ENCODE measurements around the gene GIPC2.
"Not testable (repeated sequence)": the region's sequence is repeated elsewhere in the genome, so short reads cannot be mapped to it uniquely, and the experiment has no call there.

Gene GIPC2

DNA sequence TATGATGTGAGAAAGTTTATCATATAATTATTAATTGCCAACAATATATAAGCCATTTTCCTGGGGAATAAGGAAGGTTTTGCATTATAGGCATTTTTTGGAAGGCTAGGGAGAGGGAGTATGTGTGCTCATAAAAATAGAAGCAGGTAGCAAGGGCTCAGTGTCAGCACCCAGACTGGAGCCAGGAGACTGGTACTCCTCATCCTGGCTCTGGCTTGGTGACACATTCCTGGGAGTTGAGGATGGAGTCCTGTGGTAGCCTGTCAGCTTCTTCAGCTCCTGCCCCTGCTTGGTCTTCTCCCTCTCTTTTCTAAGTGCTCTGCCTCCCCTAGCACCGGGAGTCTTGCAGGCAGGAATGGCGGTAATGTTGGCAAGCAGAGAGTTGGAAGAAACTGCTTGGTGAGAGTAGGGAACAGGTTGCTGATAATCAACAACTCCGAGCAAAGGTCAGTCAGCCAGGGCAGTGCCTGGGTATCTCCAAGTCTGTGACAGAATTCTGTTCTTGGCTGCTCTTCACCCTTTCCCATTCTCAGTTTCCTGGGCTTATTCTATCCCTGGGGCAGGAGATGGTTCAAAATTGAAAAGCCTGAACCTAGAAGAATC, 23.0 kb downstream of the GIPC2 start:
- no peak for DNase-seq (ENCODE audit: low read depth)

DNA sequence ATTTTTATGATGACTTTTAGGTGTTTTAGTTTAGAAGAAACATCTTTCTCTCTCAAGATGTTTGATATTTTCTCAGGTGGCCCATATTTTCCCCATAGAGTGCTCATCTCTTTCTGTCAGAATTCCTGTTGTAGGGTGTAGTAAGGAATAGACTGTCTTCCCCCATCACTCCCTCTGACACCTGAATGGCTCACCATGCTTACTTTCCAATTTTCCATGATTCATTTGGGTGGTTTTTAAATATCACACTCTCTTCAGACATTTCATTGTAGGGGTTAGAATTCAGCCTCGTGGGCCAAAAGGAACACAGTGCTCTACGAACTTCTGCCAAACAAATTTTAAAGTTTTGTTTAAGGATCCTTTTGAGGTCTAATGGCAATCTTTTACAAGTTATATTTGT, 24.0 kb downstream of the GIPC2 start:
- no peak for DNase-seq (ENCODE audit: low read depth)

- no peak for DNase-seq (ENCODE audit: low read depth)
Observed at GRCh38 chr1:78070210-78070609, 24.4 kb downstream of the GIPC2 start.

DNA sequence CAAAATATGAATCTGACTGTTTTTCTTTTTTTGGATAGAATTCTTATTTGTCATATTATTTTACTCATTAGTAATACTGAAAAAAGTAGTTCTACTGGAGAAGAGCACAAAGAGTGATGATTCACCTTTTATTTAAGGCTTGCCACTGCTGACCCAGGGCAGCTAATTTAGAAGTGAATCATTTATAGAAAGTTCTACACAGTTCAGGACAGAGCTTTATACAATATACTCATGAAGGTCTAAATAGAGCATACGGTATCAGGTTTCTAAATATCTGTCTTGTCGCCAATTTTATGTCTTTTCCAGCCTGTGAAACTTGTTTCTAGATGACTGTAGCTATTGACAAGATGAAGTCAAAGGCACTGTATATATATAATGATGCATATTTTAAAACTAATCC, 25.0 kb downstream of the GIPC2 start:
- no peak for DNase-seq (ENCODE audit: low read depth)

DNA sequence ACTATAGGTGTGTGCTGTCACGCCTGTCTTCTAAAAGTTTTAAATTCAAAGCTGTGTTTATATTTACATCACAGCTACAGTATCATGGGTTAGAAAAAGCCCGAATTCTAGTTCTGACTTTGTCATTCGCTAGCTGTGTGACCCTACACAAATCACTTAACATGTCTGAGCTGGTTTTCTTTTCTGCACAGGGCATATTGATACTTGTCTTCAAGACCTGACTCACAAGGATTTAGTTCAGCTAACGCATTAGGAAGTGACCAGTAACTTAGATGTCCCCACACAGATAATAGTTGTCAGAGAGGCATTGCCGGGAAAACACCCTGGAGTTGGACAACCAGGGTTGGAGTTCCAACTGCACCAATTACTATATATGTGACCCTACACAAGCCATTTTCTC, 25.9 kb downstream of the GIPC2 start:
- DNase-seq (ENCODE audit: low read depth): no peak

DNA sequence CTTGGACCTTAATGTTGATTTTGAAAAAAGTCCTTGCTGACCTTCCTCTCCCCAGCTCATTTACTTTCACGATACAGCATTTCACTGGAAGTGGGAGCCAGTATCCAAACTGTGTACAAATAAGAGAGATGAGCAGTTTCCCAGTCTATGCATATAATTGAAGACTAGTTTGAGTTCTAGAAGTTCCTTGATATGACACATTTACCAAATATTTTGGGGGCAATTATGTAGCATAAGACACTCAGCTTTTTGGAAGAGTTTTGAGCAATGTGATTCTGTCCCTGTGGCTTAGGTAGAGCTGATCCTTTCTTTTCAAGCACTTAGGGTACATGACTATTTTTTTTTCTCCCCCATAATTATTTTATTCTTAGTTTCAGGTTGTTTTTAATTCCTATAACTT, 26.4 kb downstream of the GIPC2 start:
- DNase-seq (ENCODE audit: low read depth): no peak

DNA sequence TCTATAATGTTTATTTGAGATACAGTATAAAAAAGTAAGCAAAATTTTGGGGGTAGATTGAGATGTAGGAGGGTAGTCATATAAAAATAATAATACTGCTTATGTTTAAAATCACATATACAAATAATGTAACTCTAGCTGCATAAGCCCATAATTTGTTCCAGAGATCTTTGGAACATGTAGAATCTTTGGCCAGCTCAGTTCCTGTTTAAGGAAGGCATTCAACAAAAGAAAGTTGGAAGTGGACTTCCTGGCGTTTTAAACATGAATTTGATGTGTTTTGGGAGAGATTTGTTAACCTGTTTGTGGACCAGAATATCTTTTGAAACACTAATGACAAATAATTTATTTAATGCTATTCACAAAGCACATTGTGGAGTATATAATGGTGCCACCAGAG, 27.7 kb downstream of the GIPC2 start:
- DNase-seq (ENCODE audit: low read depth): no peak

DNA sequence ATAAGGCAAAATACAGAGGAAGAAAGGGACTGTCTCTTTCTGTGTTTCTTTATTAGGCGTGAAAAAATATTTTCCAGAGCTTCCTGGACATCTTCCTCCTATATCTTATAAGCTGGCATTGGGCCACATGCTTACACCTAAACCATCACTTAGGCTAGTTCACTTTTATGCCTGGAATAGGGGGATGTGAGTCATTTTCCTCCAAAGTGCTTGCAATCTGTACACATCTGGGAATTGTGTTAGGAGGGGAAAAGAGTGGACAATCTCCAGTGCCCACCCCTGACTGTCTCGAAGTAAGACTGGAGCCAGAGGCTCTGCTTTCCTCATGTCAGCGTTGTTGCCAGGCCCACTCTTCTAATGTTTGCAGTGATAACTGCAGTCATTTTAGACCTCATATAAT, 29.9 kb downstream of the GIPC2 start:
- DNase-seq (ENCODE audit: low read depth): no peak

DNA sequence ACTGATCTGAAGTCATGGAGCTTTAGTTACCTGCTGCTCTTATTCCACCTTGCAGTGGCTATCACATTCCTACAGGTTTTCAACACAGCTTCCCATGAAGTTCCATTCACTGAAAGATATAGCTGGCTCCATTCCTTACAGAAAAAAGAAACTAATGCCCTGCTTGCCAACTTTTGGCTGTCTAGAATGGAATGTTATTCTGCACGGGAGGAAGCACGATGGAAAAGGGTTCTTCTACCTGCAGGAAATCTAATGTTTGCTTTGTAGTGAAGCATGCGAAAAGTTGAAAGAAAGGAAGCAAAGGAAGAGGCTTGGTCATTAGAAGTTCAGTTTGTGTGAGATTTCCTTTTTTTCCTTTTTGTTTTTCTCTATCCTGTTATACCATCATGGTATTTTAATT, 32.6 kb downstream of the GIPC2 start:
- no peak for DNase-seq (ENCODE audit: low read depth)

GRCh38 chr1:78079580-78079979, 33.8 kb downstream of the GIPC2 start:
- DNase-seq (ENCODE audit: low read depth): no peak

- DNase-seq (ENCODE audit: low read depth): no peak
Observed at GRCh38 chr1:78080767-78081166, 35.0 kb downstream of the GIPC2 start.

- no peak for DNase-seq (ENCODE audit: low read depth)
Observed at GRCh38 chr1:78081980-78082860, 36.5 kb downstream of the GIPC2 start.

- not testable (repeated sequence) for DNase-seq (ENCODE audit: low read depth)
Observed at GRCh38 chr1:78084639-78085038, 38.9 kb downstream of the GIPC2 start.

- DNase-seq (ENCODE audit: low read depth): no peak
Observed at GRCh38 chr1:78086697-78087096, 40.9 kb downstream of the GIPC2 start.

DNA sequence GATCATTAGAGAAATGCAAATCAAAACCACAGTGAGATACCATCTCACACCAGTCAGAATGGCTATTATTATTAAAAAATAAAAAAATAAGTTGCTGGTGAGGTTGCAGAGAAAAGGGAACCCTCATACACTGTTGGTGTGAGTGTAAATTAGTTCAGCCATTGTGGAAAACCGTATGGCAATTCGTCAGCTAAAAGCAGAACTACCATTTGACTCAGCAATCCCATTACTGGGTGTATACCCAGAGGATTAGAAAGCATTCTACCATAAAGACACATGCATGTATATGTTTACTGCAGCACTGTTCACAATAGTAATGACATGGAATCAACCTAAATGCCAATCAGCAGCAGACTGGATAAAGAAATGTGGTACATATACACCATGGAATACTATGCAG, 42.2 kb downstream of the GIPC2 start:
- DNase-seq (ENCODE audit: low read depth): no peak

DNA sequence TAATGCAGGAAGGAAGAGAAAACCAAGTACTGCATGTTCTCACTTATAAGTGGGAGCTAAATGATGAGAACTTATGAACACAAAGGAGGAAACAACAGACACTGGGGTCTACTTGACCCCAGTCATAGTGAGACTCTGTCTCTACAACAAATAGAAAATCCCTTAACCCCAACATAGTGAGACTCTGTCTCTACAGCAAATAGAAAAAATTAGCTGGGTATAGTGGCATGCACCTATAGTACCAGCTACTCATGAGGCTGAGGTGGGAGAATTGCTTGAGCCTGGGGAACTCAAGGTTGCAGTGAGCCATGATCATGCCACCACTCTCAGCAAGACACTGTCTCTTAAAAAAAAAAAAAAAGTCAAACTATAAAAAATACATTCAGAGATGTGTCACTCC, 42.7 kb downstream of the GIPC2 start:
- DNase-seq (ENCODE audit: low read depth): no peak

- DNase-seq (ENCODE audit: low read depth): no peak
Observed at GRCh38 chr1:78089010-78089409, 43.2 kb downstream of the GIPC2 start.

- no peak for DNase-seq (ENCODE audit: low read depth)
Observed at GRCh38 chr1:78090472-78091133, 44.8 kb downstream of the GIPC2 start.

DNA sequence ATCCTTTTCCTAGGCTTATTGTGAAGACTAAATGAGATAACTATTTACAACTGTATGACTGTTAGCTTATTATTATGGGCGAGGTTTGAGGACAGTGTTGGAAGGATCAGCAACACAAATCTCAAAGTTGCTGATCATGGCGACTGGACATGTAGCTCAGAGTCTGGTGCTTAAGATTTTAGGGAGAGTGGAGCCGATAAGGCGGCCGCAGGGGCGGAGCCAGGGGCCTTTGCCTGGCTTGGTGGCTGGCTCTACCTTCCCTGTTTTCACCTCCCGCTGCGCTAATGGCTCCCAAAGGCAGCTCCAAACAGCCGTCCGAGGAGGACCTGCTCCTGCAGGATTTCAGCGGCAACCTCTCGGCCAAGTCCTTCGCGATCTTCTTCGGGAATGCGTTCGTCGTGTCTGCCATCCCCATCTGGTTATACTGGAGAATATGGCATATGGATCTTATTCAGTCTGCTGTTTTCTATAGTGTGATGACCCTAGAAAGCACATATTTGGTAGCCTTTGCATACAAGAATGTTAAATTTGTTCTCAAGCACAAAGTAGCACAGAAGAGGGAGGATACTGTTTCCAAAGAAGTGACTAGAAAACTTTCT, 45.5 kb downstream of the GIPC2 start:
- no peak for DNase-seq (ENCODE audit: low read depth)

GRCh38 chr1:78091886-78092285, 46.1 kb downstream of the GIPC2 start:
- DNase-seq (ENCODE audit: low read depth): no peak

DNA sequence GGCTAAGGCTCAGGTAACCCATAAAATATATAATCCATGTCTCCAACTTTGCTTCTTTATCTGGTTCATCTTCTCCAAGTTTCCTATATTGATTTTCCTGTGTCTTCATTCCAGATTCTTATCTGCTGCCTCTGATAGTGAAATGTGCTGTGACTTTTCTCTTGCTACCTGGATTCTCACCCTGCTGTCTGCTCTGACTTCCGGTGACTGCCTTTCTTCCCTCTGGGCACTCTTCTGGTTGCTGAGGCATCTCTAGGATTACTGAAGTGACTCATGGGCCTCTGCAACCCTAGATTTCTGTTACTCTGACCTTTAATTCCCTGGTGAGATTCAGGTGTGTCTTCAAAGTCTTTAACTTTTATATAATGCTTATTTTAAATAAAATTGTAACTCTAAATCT, 46.9 kb downstream of the GIPC2 start:
- DNase-seq (ENCODE audit: low read depth): no peak

DNA sequence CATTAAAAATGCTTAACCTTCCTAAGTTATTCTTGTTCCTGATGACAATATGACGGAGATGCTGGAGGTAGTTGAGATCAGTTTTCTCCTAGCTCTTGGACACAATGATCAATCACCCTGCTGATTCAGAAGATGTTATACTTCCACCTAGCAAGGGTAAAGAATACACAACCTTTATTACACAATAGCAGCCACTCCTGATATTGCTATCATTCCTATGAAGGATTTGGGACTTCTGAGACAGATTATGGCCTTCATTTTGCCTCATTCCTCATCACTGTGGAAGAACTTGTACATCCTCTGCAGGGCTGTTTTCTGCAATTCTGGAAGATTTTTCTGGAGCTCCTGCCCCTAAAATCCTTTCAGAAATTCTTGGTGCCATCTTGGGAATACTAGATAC, 47.8 kb downstream of the GIPC2 start:
- DNase-seq (ENCODE audit: low read depth): no peak

DNA sequence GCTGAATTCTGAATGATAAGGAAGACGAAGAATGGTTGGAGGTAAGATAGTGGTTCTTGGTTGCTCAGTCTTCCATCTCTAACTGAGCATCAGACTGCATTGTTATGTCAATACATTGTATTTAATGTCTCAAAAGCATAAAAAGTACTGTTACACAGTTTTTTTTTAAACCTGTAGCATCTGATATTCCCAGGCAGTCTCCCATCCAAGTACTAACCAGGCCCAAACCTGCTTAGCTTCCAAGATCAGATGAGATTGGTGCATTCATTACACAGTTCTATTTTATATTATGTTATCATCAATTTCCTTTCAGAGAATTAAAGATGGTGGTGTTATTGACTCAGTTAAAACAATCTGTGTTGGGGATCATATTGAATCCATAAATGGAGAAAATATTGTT, 48.9 kb downstream of the GIPC2 start:
- DNase-seq (ENCODE audit: low read depth): no peak

Data from T follicular helper cell (primary cell).